Measurements from ENCODE around the gene NEK1. TPM values are rescaled to one million over a fixed set of nuclear protein-coding genes. Genes with fewer than 3 reads are reported as not detected.
A peak's percentile ranks its signal among the peaks of the same experiment; 100 is the strongest.

Gene NEK1
- total and polyA plus RNA-seq, 12 donors = 3.6 to 18.6 (median 15.0) TPM

DNA sequence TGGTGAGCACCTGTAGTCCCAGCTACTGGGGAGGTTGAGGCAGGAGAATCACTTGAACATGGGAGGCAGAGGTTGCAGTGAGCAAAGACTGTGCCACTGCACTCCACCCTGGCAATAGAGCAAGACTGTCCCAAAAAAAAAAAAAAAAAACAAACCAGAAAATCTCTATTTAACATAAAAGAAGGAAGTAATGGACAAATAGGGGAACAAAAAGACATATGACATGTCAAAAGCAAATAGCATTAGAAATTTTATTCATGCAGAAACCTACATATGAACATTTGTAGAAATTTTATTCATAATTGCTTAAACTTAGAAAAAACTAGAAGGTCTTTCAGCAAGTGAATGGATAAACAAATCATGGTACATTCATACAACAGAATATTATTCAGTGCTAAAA is 244.6 kb downstream of the NEK1 start:
- DNase-seq = no peak
- H3K9me3 ChIP-seq = peaks cover 0 to 19% (median 7%) of the 10 kb centered on the region in 11 donors
- peaks cover 0 to 11% (median 0%) of the 10 kb centered on the region in 9 donors for H3K4me1 ChIP-seq
- H3K4me3 ChIP-seq = no peak overlapping the region
- no peak for ATAC-seq
- intact Hi-C loops (cut with DNase I) = no loop called here
- H3K27ac ChIP-seq = no peak overlapping the region
- TF ChIP-seq CTCF (IDR thresholded peaks at IDR 0.05) = no peak
- H3K27me3 ChIP-seq = no peaks in the 10 kb centered on the region
- no peaks in the 10 kb centered on the region for H3K36me3 ChIP-seq

- no peak for DNase-seq
- no peaks in the 10 kb centered on the region for H3K27me3 ChIP-seq
- TF ChIP-seq CTCF (IDR thresholded peaks at IDR 0.05) = no peak
- H3K4me3 ChIP-seq = no peak overlapping the region
- H3K36me3 ChIP-seq = no peaks in the 10 kb centered on the region
- no peak overlapping the region for H3K27ac ChIP-seq
- H3K4me1 ChIP-seq = peaks cover 0 to 12% (median 0%) of the 10 kb centered on the region in 9 donors
- WGBS, 2 donors = 93 to 95% methylated on average over 5 of the region's 5 CpGs
- intact Hi-C loops (cut with DNase I) = no loop called here
- H3K9me3 ChIP-seq = peaks cover 0 to 19% (median 7%) of the 10 kb centered on the region in 11 donors
- no peak for ATAC-seq
Observed at GRCh38 chr4:169366821-169367220, 245.6 kb downstream of the NEK1 start.

DNA sequence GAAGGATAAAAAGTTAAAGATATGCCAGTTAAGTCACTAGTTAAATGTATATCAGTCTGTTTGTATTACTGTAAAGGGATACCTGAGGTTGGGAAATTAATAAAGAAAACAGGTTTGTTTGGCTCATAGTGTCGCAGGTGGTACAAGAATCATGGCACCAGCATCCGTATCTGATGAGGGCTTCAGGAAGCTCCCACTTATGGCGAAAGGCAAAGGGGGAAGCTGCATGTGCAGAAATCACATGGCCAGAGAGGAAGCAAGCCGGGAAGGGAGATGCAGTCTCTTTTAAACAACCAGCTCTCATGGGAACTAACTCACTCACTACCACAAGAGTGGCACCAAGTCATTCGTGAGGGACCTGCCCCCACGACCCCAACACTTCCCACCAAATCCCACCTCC is 249.8 kb downstream of the NEK1 start:
- Histone ChIP-seq H3K9me3 (peaks cover 0 to 19% (median 7%) of the 10 kb centered on the region in 11 donors), H3K27ac (peak overlapping the region in 1 of 10 donors; percentile 22), H3K4me1 (peaks cover 0 to 12% (median 0%) of the 10 kb centered on the region in 9 donors), H3K4me3 (no peak overlapping the region), H3K36me3 (no peaks in the 10 kb centered on the region), H3K27me3 (no peaks in the 10 kb centered on the region)
- DNase-seq = no peak
- TF ChIP-seq CTCF (IDR thresholded peaks at IDR 0.05) = no peak
- ATAC-seq = no peak
- WGBS, 2 donors = 64% methylated on average over 6 of the region's 6 CpGs
- intact Hi-C loops (cut with DNase I) = no loop called here

DNA sequence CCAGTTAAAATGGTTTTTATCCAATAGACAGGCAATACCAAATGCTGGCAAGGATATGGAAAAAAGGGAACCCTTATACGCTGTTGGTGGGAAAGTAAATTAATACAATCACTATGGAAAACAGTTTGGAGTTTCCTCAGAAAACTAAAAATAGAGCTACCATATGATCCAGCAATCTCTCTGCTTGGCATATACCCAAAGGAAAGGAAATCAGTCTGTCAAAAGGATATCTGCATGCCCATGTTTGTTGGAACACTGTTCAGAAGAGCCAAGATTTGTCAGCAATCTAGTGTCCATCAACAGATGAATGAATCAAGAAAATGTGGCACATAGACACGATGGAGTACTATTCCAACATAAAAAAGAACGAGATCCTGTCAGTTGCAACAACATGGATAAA is 250.6 kb downstream of the NEK1 start:
- H3K36me3 ChIP-seq = no peaks in the 10 kb centered on the region
- TF ChIP-seq CTCF (IDR thresholded peaks at IDR 0.05) = no peak
- WGBS, 2 donors = 31 to 33% methylated on average over 3 of the region's 3 CpGs
- H3K27ac ChIP-seq = no peak overlapping the region
- no peak for DNase-seq
- intact Hi-C loops (cut with DNase I) = no loop called here
- no peak overlapping the region for H3K4me3 ChIP-seq
- peaks cover 0 to 12% (median 0%) of the 10 kb centered on the region in 9 donors for H3K4me1 ChIP-seq
- H3K9me3 ChIP-seq = peaks cover 0 to 13% (median 3%) of the 10 kb centered on the region in 11 donors
- no peaks in the 10 kb centered on the region for H3K27me3 ChIP-seq
- ATAC-seq = no peak
